UCSD-AML1 (cell line): ENCODE results near the gene CTDP1.
"Not testable (repeated sequence)": the region's sequence is repeated elsewhere in the genome, so short reads cannot be mapped to it uniquely, and the experiment has no call there.

Source experiments
- DNase-seq: peaks from one replicate; lab custom pipeline; 2025; ENCODE audit not compliant: unreplicated experiment; lab: John Stamatoyannopoulos, UW

Gene CTDP1

GRCh38 chr18:79680891-79681339 is 1.3 kb downstream of the CTDP1 start:
- DNase-seq, result no peak

- DNase-seq, result no peak
Observed at GRCh38 chr18:79681484-79682387, 2.1 kb downstream of the CTDP1 start.

- no peak for DNase-seq
Observed at GRCh38 chr18:79682481-79682880, 2.9 kb downstream of the CTDP1 start.

GRCh38 chr18:79682894-79683625 is 3.5 kb downstream of the CTDP1 start:
- DNase-seq, result peak; percentile 24

- DNase-seq, result no peak
Observed at GRCh38 chr18:79683626-79684282, 4.2 kb downstream of the CTDP1 start.

GRCh38 chr18:79684283-79684631 is 4.7 kb downstream of the CTDP1 start:
- DNase-seq, result no peak

DNA sequence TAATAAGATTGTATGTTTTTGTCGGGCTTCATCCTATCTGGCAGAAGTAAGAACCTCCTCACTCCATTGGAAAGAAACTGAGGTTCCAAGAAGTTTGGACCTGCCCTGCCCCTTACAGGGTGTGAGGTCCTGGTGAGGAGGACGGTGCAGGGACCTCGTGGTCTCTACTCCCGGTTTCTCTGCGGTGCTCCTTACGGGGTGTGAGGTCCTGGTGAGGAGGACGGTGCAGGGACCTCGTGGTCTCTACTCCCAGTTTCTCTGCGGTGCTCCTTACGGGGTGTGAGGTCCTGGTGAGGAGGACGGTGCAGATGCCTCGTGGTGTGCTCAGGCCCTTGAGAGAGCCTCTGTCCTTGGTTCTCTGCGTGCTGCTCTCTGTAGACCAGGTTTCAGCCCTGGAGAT is 5.2 kb downstream of the CTDP1 start:
- DNase-seq, result no peak

DNA sequence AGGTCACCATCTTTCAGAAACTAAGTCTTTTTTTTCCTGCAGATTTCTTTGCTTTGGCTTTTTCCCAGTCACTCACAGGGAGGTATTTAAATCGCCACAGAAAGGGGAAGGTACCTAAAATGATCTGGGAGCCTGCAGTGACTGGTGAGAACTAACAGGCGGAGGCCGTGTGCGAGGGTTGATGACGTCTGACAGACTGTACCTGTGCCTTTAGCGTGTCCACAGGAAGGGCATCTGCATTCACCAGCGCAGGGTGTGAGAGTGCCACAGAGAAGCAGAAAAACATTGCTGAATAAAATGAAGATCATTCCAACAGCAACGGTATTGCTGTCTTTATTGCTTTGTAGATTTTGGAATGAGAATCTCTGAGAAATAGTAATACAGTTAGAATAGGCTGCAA is 5.7 kb downstream of the CTDP1 start:
- DNase-seq, result no peak

DNA sequence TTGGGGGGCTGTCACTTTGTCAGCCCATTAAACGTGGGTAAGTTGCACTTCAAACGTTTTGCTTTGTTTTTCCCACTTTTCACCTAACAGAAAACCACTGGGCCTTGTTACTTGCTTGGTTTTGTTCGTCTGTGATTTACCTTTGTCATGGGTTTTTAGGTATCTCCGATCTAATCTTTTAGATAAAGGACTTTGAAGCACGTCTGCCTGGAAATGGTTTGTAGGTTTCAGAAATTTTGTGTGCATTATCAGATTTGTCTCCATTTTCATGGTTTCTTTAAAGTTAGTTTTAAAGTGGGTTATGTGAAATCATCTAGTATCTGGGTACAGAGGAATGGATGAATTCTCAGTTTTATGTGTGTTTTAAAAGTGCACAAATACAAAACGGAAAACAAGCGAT is 6.4 kb downstream of the CTDP1 start:
- DNase-seq, result no peak

- no peak for DNase-seq
Observed at GRCh38 chr18:79687806-79688205, 8.2 kb downstream of the CTDP1 start.

- DNase-seq, result no peak
Observed at GRCh38 chr18:79690071-79690470, 10.5 kb downstream of the CTDP1 start.

- no peak for DNase-seq
Observed at GRCh38 chr18:79690586-79691482, 11.2 kb downstream of the CTDP1 start.

DNA sequence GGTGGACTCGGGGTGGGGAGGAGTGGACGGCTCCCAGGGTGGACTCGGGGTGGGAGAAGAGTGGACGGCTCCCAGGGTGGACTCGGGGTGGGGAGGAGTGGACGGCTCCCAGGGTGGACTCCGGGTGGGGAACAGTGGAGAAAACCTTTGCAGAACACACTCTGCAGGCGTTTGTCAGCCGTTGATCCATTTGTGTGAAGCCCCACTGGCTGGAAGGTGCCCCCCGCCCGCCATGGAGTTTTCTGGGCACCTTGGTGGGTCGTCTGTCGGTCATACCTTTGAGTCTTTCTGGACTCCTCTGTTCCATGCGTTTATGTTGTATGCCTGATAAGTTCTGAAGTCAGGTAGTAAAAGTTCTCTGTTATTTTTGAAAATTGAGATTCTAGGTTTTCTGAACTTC is 12.5 kb downstream of the CTDP1 start:
- no peak for DNase-seq

DNA sequence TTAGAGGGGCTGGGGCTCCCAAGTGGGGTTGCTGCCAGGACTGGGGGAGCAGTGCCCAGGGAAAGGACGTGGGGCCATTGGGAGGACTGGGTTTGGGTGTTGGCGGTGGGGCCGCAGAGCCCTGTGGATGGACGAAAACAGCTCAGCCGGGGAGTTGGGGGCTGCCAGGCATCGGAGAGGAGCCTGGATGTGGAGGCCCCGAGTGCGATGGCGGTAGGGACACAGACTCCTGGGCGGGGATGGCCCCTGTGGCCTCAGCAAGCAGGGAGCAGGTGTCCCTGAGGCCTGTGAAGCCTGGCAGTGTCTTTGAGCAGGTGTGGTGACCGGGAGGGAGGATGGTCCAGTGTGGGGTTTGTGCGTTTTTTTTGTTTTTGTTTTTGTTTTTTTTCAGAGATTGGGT is 13.3 kb downstream of the CTDP1 start:
- DNase-seq, result no peak

- no peak for DNase-seq
Observed at GRCh38 chr18:79693561-79694205, 14.1 kb downstream of the CTDP1 start.

GRCh38 chr18:79694206-79694894 is 14.7 kb downstream of the CTDP1 start:
- DNase-seq, result not testable (repeated sequence)

DNA sequence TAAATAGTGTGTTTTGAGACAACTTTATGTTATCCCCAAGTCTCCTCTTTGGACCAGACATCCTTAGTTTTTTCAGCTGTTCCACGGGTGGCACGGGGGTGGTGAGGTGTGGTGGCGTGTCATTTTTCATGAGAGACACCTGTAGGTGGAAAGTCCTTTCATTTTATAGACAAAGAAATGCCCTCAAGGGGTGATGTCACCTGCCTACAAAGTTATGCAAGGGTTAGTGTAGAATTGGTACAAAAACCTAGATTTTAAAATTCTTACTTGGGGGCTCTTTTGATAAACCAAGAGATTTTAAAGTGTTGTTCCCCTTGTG is 15.3 kb downstream of the CTDP1 start:
- DNase-seq, result no peak

- no peak for DNase-seq
Observed at GRCh38 chr18:79695269-79695668, 15.7 kb downstream of the CTDP1 start.

GRCh38 chr18:79695856-79696850 is 16.6 kb downstream of the CTDP1 start:
- no peak for DNase-seq
